Right lobe of liver (tissue), 6 donors: ENCODE results near the gene SLC7A9. TPM values are rescaled to one million over a fixed set of nuclear protein-coding genes. Genes with fewer than 3 reads are reported as not detected.
A peak's percentile ranks its signal among the peaks of the same experiment; 100 is the strongest.

ENCODE experiments used
- ATAC-seq, 4 donors: fragments of 200-7000 bp; cut with Tn5 transposase; one replicate each; pipeline ENCODE4 v1.9.1; 2020; ENCODE audit warnings: mild to moderate bottlenecking in 4 of 4, moderate library complexity in 4 of 4
- DNase-seq, 3 donors: peaks; one replicate each; pipeline ENCODE4 v3.0.0-alpha.2; 2020
- H3K27ac ChIP-seq, 3 donors: fragments of 200-600 bp; one replicate each; pipeline ENCODE4 v1.8.0; 2022
- H3K27me3 ChIP-seq, 2 donors: fragments of 200-600 bp; one replicate each; pipeline ENCODE4 v1.8.0; 2022
- H3K36me3 ChIP-seq, 4 donors: fragments of 200-600 bp; sonication (generic) in 1 of 4; one replicate each; pipeline versions ENCODE4 v1.5.1 to v1.8.0; 2017 to 2022; ENCODE audit warnings: control low read depth in 1 of 4
- H3K4me1 ChIP-seq, 4 donors: fragments of 200-600 bp; sonication (generic) in 1 of 4; one replicate each; pipeline versions ENCODE4 v1.5.1 to v1.8.0; 2017 to 2022; ENCODE audit warnings: control low read depth in 1 of 4
- H3K4me3 ChIP-seq, 3 donors: fragments of 200-600 bp; one replicate each; pipeline ENCODE4 v1.8.0; 2022
- H3K9me3 ChIP-seq, 4 donors: fragments of 200-600 bp; sonication (generic) in 1 of 4; one replicate each; pipeline versions ENCODE4 v1.5.1 to v1.8.0; 2017 to 2022; ENCODE audit warnings: control low read depth in 1 of 4
- CTCF ChIP-seq, 4 donors: fragments of 200-600 bp in 3 of 4; fragments of 450-650 bp in 1 of 4; IDR thresholded peaks; one replicate each; pipeline versions ENCODE4 v1.5.1 to v1.8.0; 2016 to 2022; ENCODE audit warnings: antibody characterized with exemption in 4 of 4, mild to moderate bottlenecking in 2 of 4
- POLR2A ChIP-seq: fragments of 450-650 bp; IDR thresholded peaks from one replicate; pipeline ENCODE4 v1.6.1; 2017; ENCODE audit warnings: antibody characterized with exemption, mild to moderate bottlenecking
- WGBS: methylation state at CpG from one replicate; pipeline ENCODE4 v1.1.6; 2018; ENCODE audit warnings: low coverage, low lambda C conversion rate; ENCODE audit not compliant: insufficient coverage; ENCODE audit errors: missing lambda C conversion rate; 5-methylcytosine and 5-hydroxymethylcytosine counted together
- intact Hi-C, 2 donors: fragments of 100-400 bp; cut with DNase I; formaldehyde crosslinking; loops; one replicate each; pipeline versions ENCODE4 v1.11.2 to v1.14.1; 2022
- long read RNA-seq: library from polyadenylated mRNA; unstranded; transcript quantifications from one replicate; pipeline ENCODE4 v2.0.0, GENCODE V29; 2019
- total RNA-seq, 6 experiments: library from RNA; depleted of rRNA in 2 of 6; stranded (reverse); fragments of >200 nt in 2 of 6; fragmentation: NEBNext Ultra II Directional in 3 of 6; extraction: Animal tissue kit (Norgen Biotek cat#: 25700) in 3 of 6; gene quantifications; one replicate each; pipeline versions ENCODE4 v1.1.0 to v1.2.4, GENCODE V29; 2016 to 2023
- donor health status: DM: no; HTN: yes; CAD: no.
- donor health status: DM: no; HTN: no; CAD: no.
- donor health status: DM: no; HTN: no; CAD: no.
- donor health status: DM: no; HTN: yes; CAD: no.
- donor health status: DM: no; HTN: yes; CAD: no.

Gene SLC7A9
- 10 to 100 TPM; 10.4 to 15.5 (median 13.5) TPM for total RNA-seq
- long read RNA-seq, partial matches to known transcripts: 0 of 1 reads
- long read RNA-seq, other reads (novel, unspliced or antisense): 0 of 1 reads

- H3K27ac ChIP-seq: peak within 1 kb of the TSS; percentile 64 to 89 (median 82)
- peak; percentile 48 to 83 (median 82) for DNase-seq
- no peaks in the 10 kb centered on the region for H3K9me3 ChIP-seq
- H3K27me3 ChIP-seq: no peaks in the 10 kb centered on the region
- peak within 1 kb of the TSS; percentile 25 to 56 (median 53) for H3K4me3 ChIP-seq
- 18% methylated on average over 14 of the region's 14 CpGs for WGBS
- peaks cover 0 to 2% (median under 1%) of the 10 kb centered on the region in 4 donors for H3K36me3 ChIP-seq
- intact Hi-C loops: no loop called here
- peaks cover 0 to 13% (median 5%) of the 10 kb centered on the region in 4 donors for H3K4me1 ChIP-seq
- peak; percentile 86 to 91 (median 90) for ATAC-seq
- TF ChIP-seq POLR2A (peak; percentile 59), CTCF (IDR thresholded peaks at IDR 0.05) (no peak)
These were observed at the start of gene SLC7A9 for GRCh38 chr19:32869369-32869965. SLC7A9 (minus strand) TSS chr19:32869767; CDS start chr19:32868534, 1,233 bp downstream.

- WGBS: 90% methylated on average over 2 of the region's 4 CpGs
- no peaks in the 10 kb centered on the region for H3K36me3 ChIP-seq
- no peaks in the 10 kb centered on the region for H3K9me3 ChIP-seq
- no peaks in the 10 kb centered on the region for H3K4me1 ChIP-seq
- TF ChIP-seq CTCF (IDR thresholded peaks at IDR 0.05): no peak
- TF ChIP-seq POLR2A: no peak
- ATAC-seq (no peak), DNase-seq (no peak)
- H3K27ac ChIP-seq: no peak overlapping the region
- H3K4me3 ChIP-seq: no peak overlapping the region
- H3K27me3 ChIP-seq: no peaks in the 10 kb centered on the region
- intact Hi-C loops: no loop called here
These were observed 49.8 kb upstream of the SLC7A9 start for GRCh38 chr19:32919365-32919764.

- TF ChIP-seq CTCF (IDR thresholded peaks at IDR 0.05) (no peak), POLR2A (no peak)
- no peak overlapping the region for H3K27ac ChIP-seq
- intact Hi-C loops: no loop called here
- H3K36me3 ChIP-seq: no peaks in the 10 kb centered on the region
- H3K27me3 ChIP-seq: no peaks in the 10 kb centered on the region
- 88% methylated on average over 8 of the region's 8 CpGs for WGBS
- DNase-seq (no peak), ATAC-seq (no peak)
- no peaks in the 10 kb centered on the region for H3K4me1 ChIP-seq
- H3K4me3 ChIP-seq: no peak overlapping the region
- H3K9me3 ChIP-seq: no peaks in the 10 kb centered on the region
These were observed 48.0 kb upstream of the SLC7A9 start for GRCh38 chr19:32917616-32917996.

GRCh38 chr19:32916969-32917615 lies 47.5 kb upstream of the SLC7A9 start:
- H3K4me1 ChIP-seq: no peaks in the 10 kb centered on the region
- intact Hi-C loops: no loop called here
- WGBS: 47% methylated on average over 4 of the region's 4 CpGs
- H3K27ac ChIP-seq: no peak overlapping the region
- H3K9me3 ChIP-seq: no peaks in the 10 kb centered on the region
- no peaks in the 10 kb centered on the region for H3K36me3 ChIP-seq
- H3K4me3 ChIP-seq: no peak overlapping the region
- DNase-seq (no peak), ATAC-seq (peak; percentile 20 to 83 (median 67))
- TF ChIP-seq POLR2A (no peak), CTCF (IDR thresholded peaks at IDR 0.05) (no peak)
- no peaks in the 10 kb centered on the region for H3K27me3 ChIP-seq
